ENCODE measurements around the gene MRPL43.

DNA sequence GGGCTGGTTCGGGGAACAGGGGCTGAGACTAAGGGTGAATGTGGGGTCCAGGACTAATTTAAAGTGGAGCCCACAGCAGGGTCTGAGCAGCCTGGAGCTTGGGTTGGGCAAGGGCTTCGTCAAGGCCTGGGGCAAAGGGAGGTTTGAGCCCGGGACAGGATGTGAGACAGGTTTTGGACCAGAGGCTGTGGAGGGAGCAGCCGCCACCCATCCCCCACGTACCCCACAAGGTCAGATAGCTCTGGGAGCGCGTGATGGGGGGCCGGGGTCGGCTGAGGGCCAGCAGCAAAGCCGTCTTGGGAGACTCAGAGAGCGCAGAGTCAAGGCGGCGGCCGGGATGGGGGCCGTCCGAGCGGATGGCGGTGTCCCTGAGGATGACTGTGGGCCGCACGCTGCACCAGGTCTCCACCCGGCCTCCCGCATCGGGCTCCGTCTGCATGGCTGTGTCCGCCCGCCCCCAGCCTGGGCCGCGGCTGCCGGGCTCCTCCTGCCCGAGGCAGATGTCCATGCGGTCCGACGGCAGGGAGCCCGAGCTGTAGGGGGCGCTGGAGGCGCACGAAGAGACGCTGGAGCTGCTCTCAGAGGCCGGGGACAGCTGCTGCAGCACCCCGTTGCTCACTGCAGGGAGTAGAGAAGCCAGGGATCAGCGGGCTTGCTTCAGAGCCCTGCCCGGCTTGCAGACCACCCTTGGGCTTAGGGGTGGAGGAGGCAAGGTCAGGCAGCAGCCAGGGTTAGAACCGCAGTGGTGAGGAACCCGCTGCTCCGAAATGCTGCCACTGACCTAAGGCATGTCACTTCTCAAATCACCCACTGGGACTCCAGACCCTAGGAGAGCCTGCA is 31.5 kb upstream of the MRPL43 start:
- TF ChIP-seq, protein P1, sequence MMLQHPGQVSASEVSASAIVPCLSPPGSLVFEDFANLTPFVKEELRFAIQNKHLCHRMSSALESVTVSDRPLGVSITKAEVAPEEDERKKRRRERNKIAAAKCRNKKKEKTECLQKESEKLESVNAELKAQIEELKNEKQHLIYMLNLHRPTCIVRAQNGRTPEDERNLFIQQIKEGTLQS (IDR thresholded peaks at IDR 0.05), result no peak
- TF ChIP-seq, protein P2, sequence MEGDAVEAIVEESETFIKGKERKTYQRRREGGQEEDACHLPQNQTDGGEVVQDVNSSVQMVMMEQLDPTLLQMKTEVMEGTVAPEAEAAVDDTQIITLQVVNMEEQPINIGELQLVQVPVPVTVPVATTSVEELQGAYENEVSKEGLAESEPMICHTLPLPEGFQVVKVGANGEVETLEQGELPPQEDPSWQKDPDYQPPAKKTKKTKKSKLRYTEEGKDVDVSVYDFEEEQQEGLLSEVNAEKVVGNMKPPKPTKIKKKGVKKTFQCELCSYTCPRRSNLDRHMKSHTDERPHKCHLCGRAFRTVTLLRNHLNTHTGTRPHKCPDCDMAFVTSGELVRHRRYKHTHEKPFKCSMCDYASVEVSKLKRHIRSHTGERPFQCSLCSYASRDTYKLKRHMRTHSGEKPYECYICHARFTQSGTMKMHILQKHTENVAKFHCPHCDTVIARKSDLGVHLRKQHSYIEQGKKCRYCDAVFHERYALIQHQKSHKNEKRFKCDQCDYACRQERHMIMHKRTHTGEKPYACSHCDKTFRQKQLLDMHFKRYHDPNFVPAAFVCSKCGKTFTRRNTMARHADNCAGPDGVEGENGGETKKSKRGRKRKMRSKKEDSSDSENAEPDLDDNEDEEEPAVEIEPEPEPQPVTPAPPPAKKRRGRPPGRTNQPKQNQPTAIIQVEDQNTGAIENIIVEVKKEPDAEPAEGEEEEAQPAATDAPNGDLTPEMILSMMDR (IDR thresholded peaks at IDR 0.05; ENCODE audit: low read depth, low read length, missing input control), result peak; percentile 41
- TF ChIP-seq TAF1 (conservative IDR thresholded peaks at IDR 0.05) (no peak), YY1 (IDR thresholded peaks at IDR 0.05) (no peak), RAD21 (IDR thresholded peaks at IDR 0.05) (peak; percentile 57 to 73), JUND (IDR thresholded peaks at IDR 0.05) (no peak), HNF4G (IDR thresholded peaks at IDR 0.05) (no peak), FOXA1 (IDR thresholded peaks at IDR 0.05) (no peak), EGR1 (IDR thresholded peaks at IDR 0.05; ENCODE audit: low read depth in 2 of 2) (no peak), GABPA (IDR thresholded peaks at IDR 0.05 in 1 of 2, conservative IDR thresholded peaks at IDR 0.05 in 1 of 2) (no peak), SP1 (IDR thresholded peaks at IDR 0.05) (no peak)
- TF ChIP-seq, protein P3, sequence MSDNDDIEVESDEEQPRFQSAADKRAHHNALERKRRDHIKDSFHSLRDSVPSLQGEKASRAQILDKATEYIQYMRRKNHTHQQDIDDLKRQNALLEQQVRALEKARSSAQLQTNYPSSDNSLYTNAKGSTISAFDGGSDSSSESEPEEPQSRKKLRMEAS (IDR thresholded peaks at IDR 0.05), result no peak
- TF ChIP-seq, protein P4, sequence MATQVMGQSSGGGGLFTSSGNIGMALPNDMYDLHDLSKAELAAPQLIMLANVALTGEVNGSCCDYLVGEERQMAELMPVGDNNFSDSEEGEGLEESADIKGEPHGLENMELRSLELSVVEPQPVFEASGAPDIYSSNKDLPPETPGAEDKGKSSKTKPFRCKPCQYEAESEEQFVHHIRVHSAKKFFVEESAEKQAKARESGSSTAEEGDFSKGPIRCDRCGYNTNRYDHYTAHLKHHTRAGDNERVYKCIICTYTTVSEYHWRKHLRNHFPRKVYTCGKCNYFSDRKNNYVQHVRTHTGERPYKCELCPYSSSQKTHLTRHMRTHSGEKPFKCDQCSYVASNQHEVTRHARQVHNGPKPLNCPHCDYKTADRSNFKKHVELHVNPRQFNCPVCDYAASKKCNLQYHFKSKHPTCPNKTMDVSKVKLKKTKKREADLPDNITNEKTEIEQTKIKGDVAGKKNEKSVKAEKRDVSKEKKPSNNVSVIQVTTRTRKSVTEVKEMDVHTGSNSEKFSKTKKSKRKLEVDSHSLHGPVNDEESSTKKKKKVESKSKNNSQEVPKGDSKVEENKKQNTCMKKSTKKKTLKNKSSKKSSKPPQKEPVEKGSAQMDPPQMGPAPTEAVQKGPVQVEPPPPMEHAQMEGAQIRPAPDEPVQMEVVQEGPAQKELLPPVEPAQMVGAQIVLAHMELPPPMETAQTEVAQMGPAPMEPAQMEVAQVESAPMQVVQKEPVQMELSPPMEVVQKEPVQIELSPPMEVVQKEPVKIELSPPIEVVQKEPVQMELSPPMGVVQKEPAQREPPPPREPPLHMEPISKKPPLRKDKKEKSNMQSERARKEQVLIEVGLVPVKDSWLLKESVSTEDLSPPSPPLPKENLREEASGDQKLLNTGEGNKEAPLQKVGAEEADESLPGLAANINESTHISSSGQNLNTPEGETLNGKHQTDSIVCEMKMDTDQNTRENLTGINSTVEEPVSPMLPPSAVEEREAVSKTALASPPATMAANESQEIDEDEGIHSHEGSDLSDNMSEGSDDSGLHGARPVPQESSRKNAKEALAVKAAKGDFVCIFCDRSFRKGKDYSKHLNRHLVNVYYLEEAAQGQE (IDR thresholded peaks at IDR 0.05), result no peak
- TF ChIP-seq, protein P5, sequence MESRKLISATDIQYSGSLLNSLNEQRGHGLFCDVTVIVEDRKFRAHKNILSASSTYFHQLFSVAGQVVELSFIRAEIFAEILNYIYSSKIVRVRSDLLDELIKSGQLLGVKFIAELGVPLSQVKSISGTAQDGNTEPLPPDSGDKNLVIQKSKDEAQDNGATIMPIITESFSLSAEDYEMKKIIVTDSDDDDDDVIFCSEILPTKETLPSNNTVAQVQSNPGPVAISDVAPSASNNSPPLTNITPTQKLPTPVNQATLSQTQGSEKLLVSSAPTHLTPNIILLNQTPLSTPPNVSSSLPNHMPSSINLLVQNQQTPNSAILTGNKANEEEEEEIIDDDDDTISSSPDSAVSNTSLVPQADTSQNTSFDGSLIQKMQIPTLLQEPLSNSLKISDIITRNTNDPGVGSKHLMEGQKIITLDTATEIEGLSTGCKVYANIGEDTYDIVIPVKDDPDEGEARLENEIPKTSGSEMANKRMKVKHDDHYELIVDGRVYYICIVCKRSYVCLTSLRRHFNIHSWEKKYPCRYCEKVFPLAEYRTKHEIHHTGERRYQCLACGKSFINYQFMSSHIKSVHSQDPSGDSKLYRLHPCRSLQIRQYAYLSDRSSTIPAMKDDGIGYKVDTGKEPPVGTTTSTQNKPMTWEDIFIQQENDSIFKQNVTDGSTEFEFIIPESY (IDR thresholded peaks at IDR 0.05), result no peak
